ENCODE data around the gene CHID1. TPM values are rescaled to one million over a fixed set of nuclear protein-coding genes. Genes with fewer than 3 reads are reported as not detected.

CHID1 gene
- polyA plus RNA-seq, 2 donors, result 22.5 to 30.7 TPM

- Histone ChIP-seq H3K36me3 (ENCODE audit: control insufficient read depth in 2 of 2, insufficient read depth in 2 of 2, low read length in 1 of 2) (no peaks in the 10 kb centered on the region), H3K9me3 (ENCODE audit: control insufficient read depth in 2 of 2, insufficient read depth in 1 of 2, low read depth in 1 of 2, low read length in 1 of 2) (no peaks in the 10 kb centered on the region), H3K4me1 (ENCODE audit: control insufficient read depth in 2 of 2, insufficient read depth in 2 of 2, low read length in 1 of 2) (peaks cover 12 to 13% of the 10 kb centered on the region in 2 donors), H3K27me3 (ENCODE audit: control insufficient read depth in 1 of 2, insufficient read depth in 2 of 2, low read length in 2 of 2) (no peaks in the 10 kb centered on the region), H3K4me3 (ENCODE audit: low read depth in 1 of 2, low read length in 2 of 2) (no peak overlapping the region), H3K27ac (ENCODE audit: low read depth in 2 of 2, low read length in 1 of 2) (no peak overlapping the region)
- 80 to 84% methylated on average over 27 of the region's 27 CpGs for WGBS, 2 donors
Observed at GRCh38 chr11:858053-858761, 52.4 kb downstream of the CHID1 start.

- 76 to 88% methylated on average over 6 to 8 of the region's 8 CpGs for WGBS, 2 donors
- Histone ChIP-seq H3K4me3 (ENCODE audit: low read depth in 1 of 2, low read length in 2 of 2) (no peak overlapping the region), H3K9me3 (ENCODE audit: control insufficient read depth in 2 of 2, insufficient read depth in 1 of 2, low read depth in 1 of 2, low read length in 1 of 2) (no peaks in the 10 kb centered on the region), H3K36me3 (ENCODE audit: control insufficient read depth in 2 of 2, insufficient read depth in 2 of 2, low read length in 1 of 2) (no peaks in the 10 kb centered on the region), H3K27ac (ENCODE audit: low read depth in 2 of 2, low read length in 1 of 2) (no peak overlapping the region), H3K4me1 (ENCODE audit: control insufficient read depth in 2 of 2, insufficient read depth in 2 of 2, low read length in 1 of 2) (peaks cover 11 to 12% of the 10 kb centered on the region in 2 donors), H3K27me3 (ENCODE audit: control insufficient read depth in 1 of 2, insufficient read depth in 2 of 2, low read length in 2 of 2) (no peaks in the 10 kb centered on the region)
Observed at GRCh38 chr11:856397-856796, 54.2 kb downstream of the CHID1 start.

- Histone ChIP-seq H3K36me3 (ENCODE audit: control insufficient read depth in 2 of 2, insufficient read depth in 2 of 2, low read length in 1 of 2) (no peaks in the 10 kb centered on the region), H3K27me3 (ENCODE audit: control insufficient read depth in 1 of 2, insufficient read depth in 2 of 2, low read length in 2 of 2) (no peaks in the 10 kb centered on the region)
- 80 to 88% methylated on average over 12 of the region's 12 CpGs for whole genome bisulfite sequencing, 2 donors
Observed at GRCh38 chr11:855796-856195, 54.8 kb downstream of the CHID1 start.

GRCh38 chr11:855330-855674 is 55.3 kb downstream of the CHID1 start:
- Histone ChIP-seq H3K36me3 (ENCODE audit: control insufficient read depth in 2 of 2, insufficient read depth in 2 of 2, low read length in 1 of 2) (no peaks in the 10 kb centered on the region), H3K27me3 (ENCODE audit: control insufficient read depth in 1 of 2, insufficient read depth in 2 of 2, low read length in 2 of 2) (no peaks in the 10 kb centered on the region), H3K27ac (ENCODE audit: low read depth in 2 of 2, low read length in 1 of 2) (no peak overlapping the region), H3K4me3 (ENCODE audit: low read depth in 1 of 2, low read length in 2 of 2) (no peak overlapping the region), H3K9me3 (ENCODE audit: control insufficient read depth in 2 of 2, insufficient read depth in 1 of 2, low read depth in 1 of 2, low read length in 1 of 2) (no peaks in the 10 kb centered on the region), H3K4me1 (ENCODE audit: control insufficient read depth in 2 of 2, insufficient read depth in 2 of 2, low read length in 1 of 2) (peaks cover 11 to 12% of the 10 kb centered on the region in 2 donors)
- WGBS, 2 donors, result 80 to 85% methylated on average over 7 of the region's 7 CpGs

More at GRCh38 chr11:855796-856195, 54.8 kb downstream of the CHID1 start:
- no peak overlapping the region for H3K4me3 ChIP-seq (ENCODE audit: low read depth in 1 of 2, low read length in 2 of 2)
- peaks cover 11 to 12% of the 10 kb centered on the region in 2 donors for H3K4me1 ChIP-seq (ENCODE audit: control insufficient read depth in 2 of 2, insufficient read depth in 2 of 2, low read length in 1 of 2)
- no peaks in the 10 kb centered on the region for H3K9me3 ChIP-seq (ENCODE audit: control insufficient read depth in 2 of 2, insufficient read depth in 1 of 2, low read depth in 1 of 2, low read length in 1 of 2)
- H3K27ac ChIP-seq (ENCODE audit: low read depth in 2 of 2, low read length in 1 of 2), result no peak overlapping the region

- H3K27ac ChIP-seq (ENCODE audit: low read depth in 2 of 2, low read length in 1 of 2), result no peak overlapping the region
- no peaks in the 10 kb centered on the region for H3K9me3 ChIP-seq (ENCODE audit: control insufficient read depth in 2 of 2, insufficient read depth in 1 of 2, low read depth in 1 of 2, low read length in 1 of 2)
- peaks cover 0 to under 1% of the 10 kb centered on the region in 2 donors for H3K27me3 ChIP-seq (ENCODE audit: control insufficient read depth in 1 of 2, insufficient read depth in 2 of 2, low read length in 2 of 2)
- H3K4me3 ChIP-seq (ENCODE audit: low read depth in 1 of 2, low read length in 2 of 2), result no peak overlapping the region
- peaks cover 9% of the 10 kb centered on the region in 2 donors for H3K4me1 ChIP-seq (ENCODE audit: control insufficient read depth in 2 of 2, insufficient read depth in 2 of 2, low read length in 1 of 2)
- WGBS, 2 donors, result 84 to 85% methylated on average over 19 to 20 of the region's 20 CpGs
- H3K36me3 ChIP-seq (ENCODE audit: control insufficient read depth in 2 of 2, insufficient read depth in 2 of 2, low read length in 1 of 2), result no peaks in the 10 kb centered on the region
Observed at GRCh38 chr11:854601-855329, 55.8 kb downstream of the CHID1 start.

GRCh38 chr11:853682-854448 is 56.7 kb downstream of the CHID1 start:
- 92% methylated on average over 27 of the region's 27 CpGs for WGBS, 2 donors
- peaks cover 5 to 8% of the 10 kb centered on the region in 2 donors for H3K4me1 ChIP-seq (ENCODE audit: control insufficient read depth in 2 of 2, insufficient read depth in 2 of 2, low read length in 1 of 2)

GRCh38 chr11:852762-853161 is 57.8 kb downstream of the CHID1 start:
- H3K27me3 ChIP-seq (ENCODE audit: control insufficient read depth in 1 of 2, insufficient read depth in 2 of 2, low read length in 2 of 2), result peaks cover 0 to 5% of the 10 kb centered on the region in 2 donors
- H3K4me1 ChIP-seq (ENCODE audit: control insufficient read depth in 2 of 2, insufficient read depth in 2 of 2, low read length in 1 of 2), result peaks cover 5 to 12% of the 10 kb centered on the region in 2 donors
- no peaks in the 10 kb centered on the region for H3K36me3 ChIP-seq (ENCODE audit: control insufficient read depth in 2 of 2, insufficient read depth in 2 of 2, low read length in 1 of 2)
- H3K27ac ChIP-seq (ENCODE audit: low read depth in 2 of 2, low read length in 1 of 2), result no peak overlapping the region
- no peak overlapping the region for H3K4me3 ChIP-seq (ENCODE audit: low read depth in 1 of 2, low read length in 2 of 2)
- WGBS, 2 donors, result 80 to 82% methylated on average over 15 of the region's 15 CpGs
- H3K9me3 ChIP-seq (ENCODE audit: control insufficient read depth in 2 of 2, insufficient read depth in 1 of 2, low read depth in 1 of 2, low read length in 1 of 2), result no peaks in the 10 kb centered on the region

More at GRCh38 chr11:853682-854448, 56.7 kb downstream of the CHID1 start:
- no peak overlapping the region for H3K4me3 ChIP-seq (ENCODE audit: low read depth in 1 of 2, low read length in 2 of 2)
- H3K27ac ChIP-seq (ENCODE audit: low read depth in 2 of 2, low read length in 1 of 2), result no peak overlapping the region
- no peaks in the 10 kb centered on the region for H3K9me3 ChIP-seq (ENCODE audit: control insufficient read depth in 2 of 2, insufficient read depth in 1 of 2, low read depth in 1 of 2, low read length in 1 of 2)
- no peaks in the 10 kb centered on the region for H3K36me3 ChIP-seq (ENCODE audit: control insufficient read depth in 2 of 2, insufficient read depth in 2 of 2, low read length in 1 of 2)
- H3K27me3 ChIP-seq (ENCODE audit: control insufficient read depth in 1 of 2, insufficient read depth in 2 of 2, low read length in 2 of 2), result peaks cover 0 to 5% of the 10 kb centered on the region in 2 donors

GRCh38 chr11:850775-851763 is 59.5 kb downstream of the CHID1 start:
- Histone ChIP-seq H3K27me3 (ENCODE audit: control insufficient read depth in 1 of 2, insufficient read depth in 2 of 2, low read length in 2 of 2) (peaks cover 0 to 5% of the 10 kb centered on the region in 2 donors), H3K9me3 (ENCODE audit: control insufficient read depth in 2 of 2, insufficient read depth in 1 of 2, low read depth in 1 of 2, low read length in 1 of 2) (no peaks in the 10 kb centered on the region), H3K36me3 (ENCODE audit: control insufficient read depth in 2 of 2, insufficient read depth in 2 of 2, low read length in 1 of 2) (no peaks in the 10 kb centered on the region), H3K4me1 (ENCODE audit: control insufficient read depth in 2 of 2, insufficient read depth in 2 of 2, low read length in 1 of 2) (peaks cover 5 to 16% of the 10 kb centered on the region in 2 donors), H3K27ac (ENCODE audit: low read depth in 2 of 2, low read length in 1 of 2) (no peak overlapping the region), H3K4me3 (ENCODE audit: low read depth in 1 of 2, low read length in 2 of 2) (no peak overlapping the region)
- 70 to 76% methylated on average over 25 to 28 of the region's 28 CpGs for WGBS, 2 donors

Measured in esophagus (tissue), 2 donors.